Lung (tissue), 12 donors: ENCODE results near the gene PIAS4. TPM values are rescaled to one million over a fixed set of nuclear protein-coding genes. Genes with fewer than 3 reads are reported as not detected.
A peak's percentile ranks its signal among the peaks of the same experiment; 100 is the strongest.

Source experiments
- ATAC-seq: fragments of 200-7000 bp; cut with Tn5 transposase; one replicate; pipeline ENCODE4 v1.9.1; 2020; ENCODE audit warnings: moderate number of reproducible peaks; ENCODE audit not compliant: insufficient read depth, low FRiP score
- DNase-seq, 3 donors: peaks; one replicate each; pipeline ENCODE4 v3.0.0-alpha.2; 2013 to 2017
- H3K27ac ChIP-seq, 2 donors: one replicate each; pipeline ENCODE4 v1.5.1; 2013; ENCODE audit warnings: mild to moderate bottlenecking in 2 of 2, moderate library complexity in 2 of 2, control low read depth in 1 of 2, inconsistent platforms in 1 of 2, low read depth in 1 of 2, low read length in 1 of 2
- H3K27me3 ChIP-seq, 3 donors: one replicate each; pipeline ENCODE4 v1.5.1; 2013; ENCODE audit warnings: low read length in 2 of 3; ENCODE audit not compliant: control insufficient read depth in 3 of 3, insufficient read depth in 3 of 3
- H3K36me3 ChIP-seq, 4 donors: one replicate each; pipeline ENCODE4 v1.5.1; 2013; ENCODE audit warnings: low read length in 4 of 4, mild to moderate bottlenecking in 1 of 4, moderate library complexity in 1 of 4; ENCODE audit not compliant: control insufficient read depth in 4 of 4, insufficient read depth in 4 of 4
- H3K4me1 ChIP-seq, 5 donors: one replicate each; pipeline ENCODE4 v1.5.1; 2013; ENCODE audit warnings: low read length in 5 of 5, mild to moderate bottlenecking in 2 of 5, moderate library complexity in 1 of 5; ENCODE audit not compliant: control insufficient read depth in 5 of 5, insufficient read depth in 5 of 5
- H3K4me3 ChIP-seq: one replicate; pipeline ENCODE4 v1.5.1; 2013; ENCODE audit warnings: mild to moderate bottlenecking, control low read depth, moderate library complexity
- H3K9ac ChIP-seq, 2 donors: one replicate each; pipeline ENCODE4 v1.5.1; 2013; ENCODE audit warnings: low read length in 2 of 2, control low read depth in 1 of 2; ENCODE audit not compliant: insufficient read depth in 1 of 2
- H3K9me3 ChIP-seq, 4 donors: one replicate each; pipeline ENCODE4 v1.5.1; 2013; ENCODE audit warnings: low read length in 3 of 4, mild to moderate bottlenecking in 1 of 4, moderate library complexity in 1 of 4; ENCODE audit not compliant: control insufficient read depth in 4 of 4, insufficient read depth in 3 of 4
- WGBS, 2 donors: extraction: QIAGEN DNeasy Blood & Tissue Kit; methylation state at CpG; one replicate each; pipeline ENCODE4 v1.1.7; 2013; 5-methylcytosine and 5-hydroxymethylcytosine counted together
- polyA plus RNA-seq, 2 donors: library from polyadenylated mRNA; stranded (reverse); fragments of 200-250 nt; gene quantifications; one replicate each; pipeline ENCODE4 v1.2.1, GENCODE V29; 2013
- total RNA-seq, 2 donors: library from RNA; depleted of rRNA in 1 of 2; stranded (reverse); fragments of >200 nt in 1 of 2; gene quantifications; one replicate each; pipeline ENCODE4 v1.2.1, GENCODE V29; 2014 to 2021
- TF ChIP-seq, protein P1 (sequence below): IDR thresholded peaks from 2 replicates; pipeline ENCODE4 v1.5.1; 2012; ENCODE audit warnings: mild to moderate bottlenecking; ENCODE audit errors: control extremely low read depth, extremely low read depth
- donor health status: control.
- donor health status: control.
- donor health status: Bipolar disorder and iron deficiency.
- donor health status: healthy.
- donor health status: DM: yes; HTN: yes; CAD: no.

The PIAS4 gene
- total and polyA plus RNA-seq, 4 donors = 9.9 to 46.2 (median 21.6) TPM

DNA sequence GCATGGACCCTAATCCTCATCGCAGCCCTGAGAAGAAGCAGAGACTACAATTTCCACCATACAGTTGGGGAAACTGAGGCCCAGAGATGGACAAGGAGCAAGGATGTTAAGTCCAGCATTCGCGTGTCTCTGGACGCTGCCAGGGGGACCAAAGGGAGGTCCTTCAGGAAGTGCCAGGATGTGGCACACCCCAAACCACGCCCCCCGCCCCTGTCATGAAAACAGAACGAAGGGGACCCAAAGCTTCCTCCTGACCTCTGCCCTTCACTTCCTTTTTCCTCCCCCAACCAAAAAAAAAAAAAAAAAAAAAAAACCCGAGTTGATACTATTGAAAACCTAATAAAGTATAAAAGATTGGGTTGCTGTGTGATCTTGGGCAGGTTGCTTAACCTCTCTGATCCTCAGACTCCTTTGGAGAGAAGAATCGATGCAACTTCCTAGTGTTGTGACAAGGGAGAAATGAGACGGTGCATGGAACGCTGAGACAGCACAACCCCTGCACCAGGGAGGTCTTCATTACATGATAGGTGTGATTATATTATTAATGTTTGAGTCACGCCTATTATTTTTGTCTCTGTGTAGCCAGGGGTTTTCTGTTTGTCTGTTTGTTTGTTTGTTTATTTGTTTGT is 61.9 kb downstream of the PIAS4 start:
- TF ChIP-seq, protein P1, sequence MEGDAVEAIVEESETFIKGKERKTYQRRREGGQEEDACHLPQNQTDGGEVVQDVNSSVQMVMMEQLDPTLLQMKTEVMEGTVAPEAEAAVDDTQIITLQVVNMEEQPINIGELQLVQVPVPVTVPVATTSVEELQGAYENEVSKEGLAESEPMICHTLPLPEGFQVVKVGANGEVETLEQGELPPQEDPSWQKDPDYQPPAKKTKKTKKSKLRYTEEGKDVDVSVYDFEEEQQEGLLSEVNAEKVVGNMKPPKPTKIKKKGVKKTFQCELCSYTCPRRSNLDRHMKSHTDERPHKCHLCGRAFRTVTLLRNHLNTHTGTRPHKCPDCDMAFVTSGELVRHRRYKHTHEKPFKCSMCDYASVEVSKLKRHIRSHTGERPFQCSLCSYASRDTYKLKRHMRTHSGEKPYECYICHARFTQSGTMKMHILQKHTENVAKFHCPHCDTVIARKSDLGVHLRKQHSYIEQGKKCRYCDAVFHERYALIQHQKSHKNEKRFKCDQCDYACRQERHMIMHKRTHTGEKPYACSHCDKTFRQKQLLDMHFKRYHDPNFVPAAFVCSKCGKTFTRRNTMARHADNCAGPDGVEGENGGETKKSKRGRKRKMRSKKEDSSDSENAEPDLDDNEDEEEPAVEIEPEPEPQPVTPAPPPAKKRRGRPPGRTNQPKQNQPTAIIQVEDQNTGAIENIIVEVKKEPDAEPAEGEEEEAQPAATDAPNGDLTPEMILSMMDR = no peak
- Histone ChIP-seq H3K27ac (no peak overlapping the region), H3K9me3 (no peaks in the 10 kb centered on the region), H3K27me3 (peaks cover 0 to 3% (median 0%) of the 10 kb centered on the region in 3 donors), H3K36me3 (no peaks in the 10 kb centered on the region), H3K4me1 (peaks cover 0 to 7% (median 0%) of the 10 kb centered on the region in 5 donors), H3K9ac (no peak overlapping the region), H3K4me3 (no peak overlapping the region)
- no peak for DNase-seq
- no peak for ATAC-seq
- 26 to 46% methylated on average over 12 of the region's 12 CpGs for WGBS, 2 donors

DNA sequence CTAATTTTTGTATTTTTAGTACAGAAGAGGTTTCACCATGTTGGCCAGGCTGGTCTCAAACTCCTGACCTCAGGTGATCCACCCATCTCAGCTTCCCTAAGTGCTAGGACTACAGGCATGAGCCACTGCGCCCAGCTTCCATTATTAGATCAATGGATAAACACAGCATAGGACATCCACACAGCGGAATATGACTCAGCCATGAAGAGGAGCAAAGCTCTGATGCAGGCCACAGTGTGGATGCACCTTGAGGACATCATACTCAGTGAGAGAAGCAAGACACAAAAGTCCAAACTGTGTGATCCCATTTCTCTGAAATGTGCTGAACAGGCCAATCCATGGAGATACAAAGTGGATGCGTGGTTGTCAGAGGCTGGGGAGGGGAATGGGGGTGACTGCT is 64.1 kb downstream of the PIAS4 start:
- no peak for DNase-seq
- ATAC-seq = no peak
- Histone ChIP-seq H3K9me3 (no peaks in the 10 kb centered on the region), H3K4me3 (no peak overlapping the region), H3K9ac (no peak overlapping the region), H3K27me3 (peaks cover 0 to 3% (median 0%) of the 10 kb centered on the region in 3 donors), H3K27ac (no peak overlapping the region), H3K4me1 (peaks cover 0 to 6% (median 0%) of the 10 kb centered on the region in 5 donors), H3K36me3 (no peaks in the 10 kb centered on the region)
- TF ChIP-seq, protein P1 = no peak
- 94 to 98% methylated on average over 3 of the region's 3 CpGs for WGBS, 2 donors

DNA sequence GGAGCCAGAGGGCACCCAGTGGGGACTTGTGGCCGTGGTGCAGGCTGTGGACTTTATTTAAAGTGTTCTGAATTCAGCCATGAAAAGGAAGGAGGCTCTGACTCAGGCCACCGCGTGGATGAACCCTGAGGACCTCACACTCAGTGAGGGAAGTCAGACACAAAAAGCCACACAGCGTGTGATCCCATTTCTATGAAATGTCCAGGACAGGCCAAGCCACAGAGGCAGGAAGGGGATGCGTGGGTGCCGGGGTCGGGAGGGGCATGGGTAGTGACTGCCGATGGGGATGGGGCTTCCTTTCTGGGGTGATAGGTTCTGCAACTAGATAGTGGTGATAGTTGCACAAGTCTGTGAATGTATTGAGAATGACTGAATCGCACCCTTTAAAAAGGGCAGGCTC is 67.8 kb downstream of the PIAS4 start:
- Histone ChIP-seq H3K27ac (peak overlapping the region in 1 of 2 donors; percentile 3), H3K36me3 (no peaks in the 10 kb centered on the region), H3K27me3 (no peaks in the 10 kb centered on the region), H3K4me1 (peaks cover 0 to 4% (median 0%) of the 10 kb centered on the region in 5 donors), H3K9ac (no peak overlapping the region), H3K9me3 (no peaks in the 10 kb centered on the region), H3K4me3 (no peak overlapping the region)
- DNase-seq (no peak), ATAC-seq (peak; percentile 49)
- WGBS, 2 donors = 35 to 51% methylated on average over 9 of the region's 9 CpGs
- TF ChIP-seq, protein P1 = no peak

DNA sequence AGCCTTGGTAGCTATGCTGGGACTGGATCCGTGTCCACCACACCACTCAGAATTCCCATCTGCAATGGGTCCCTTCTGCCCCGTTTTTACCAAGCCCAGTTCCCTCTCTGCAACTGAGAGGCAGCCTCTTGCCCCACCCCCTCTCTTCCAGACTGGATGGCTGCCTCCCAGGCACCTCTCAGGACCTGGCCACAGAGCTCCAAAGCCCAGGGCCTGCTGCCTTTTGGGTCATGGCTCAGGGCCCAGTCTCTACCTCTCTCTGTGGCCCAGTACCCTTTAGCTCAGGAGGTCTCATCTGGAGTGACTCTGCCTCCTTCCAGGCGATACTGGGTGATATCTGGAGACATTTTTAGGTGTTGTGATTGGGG is 69.5 kb downstream of the PIAS4 start:
- ATAC-seq (no peak), DNase-seq (no peak)
- 68 to 69% methylated on average over 3 of the region's 3 CpGs for WGBS, 2 donors
- H3K9ac ChIP-seq = no peak overlapping the region
- H3K27me3 ChIP-seq = no peaks in the 10 kb centered on the region
- H3K27ac ChIP-seq = peak overlapping the region in 1 of 2 donors; percentile 88
- no peaks in the 10 kb centered on the region for H3K36me3 ChIP-seq
- H3K9me3 ChIP-seq = no peaks in the 10 kb centered on the region
- H3K4me1 ChIP-seq = peaks cover 0 to 5% (median 0%) of the 10 kb centered on the region in 5 donors
- TF ChIP-seq, protein P1 = no peak
- no peak overlapping the region for H3K4me3 ChIP-seq
